CD4-positive, alpha-beta T cell treated with Interleukin-12 subunit alpha and Interleukin-12 subunit beta, for 1 hour (primary cell): ENCODE measurements around the gene CYP2S1.
"Not testable (repeated sequence)": the region's sequence is repeated elsewhere in the genome, so short reads cannot be mapped to it uniquely, and the experiment has no call there.

Source experiments
- DNase-seq: peaks from one replicate; pipeline ENCODE4 v3.0.0-alpha.2; 2020

Gene CYP2S1

DNA sequence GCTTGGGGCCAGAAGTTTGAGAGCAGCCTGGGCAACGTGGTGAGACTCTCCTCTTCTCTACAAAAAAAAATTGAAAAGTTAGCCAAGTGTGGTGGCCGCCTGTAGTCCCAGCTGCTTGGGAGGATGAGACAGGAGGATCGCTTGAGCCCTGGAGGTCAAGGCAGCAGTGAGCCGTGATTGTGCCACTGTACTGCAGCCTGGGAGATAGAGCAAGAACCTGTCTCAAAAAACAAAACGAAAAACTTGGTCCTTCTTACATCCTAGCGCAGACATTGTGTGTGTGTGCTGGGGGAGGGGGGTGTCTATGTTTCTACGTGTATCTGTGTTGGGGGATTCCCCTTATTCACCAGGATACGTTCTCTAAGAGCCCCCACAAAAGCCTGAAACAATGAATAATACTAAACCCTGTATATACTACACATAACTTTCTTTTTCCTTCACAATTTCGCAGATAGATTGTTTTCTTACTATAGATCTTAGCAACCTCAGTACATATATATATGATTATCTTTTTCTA lies 33.9 kb downstream of the CYP2S1 start:
- DNase-seq = no peak

DNA sequence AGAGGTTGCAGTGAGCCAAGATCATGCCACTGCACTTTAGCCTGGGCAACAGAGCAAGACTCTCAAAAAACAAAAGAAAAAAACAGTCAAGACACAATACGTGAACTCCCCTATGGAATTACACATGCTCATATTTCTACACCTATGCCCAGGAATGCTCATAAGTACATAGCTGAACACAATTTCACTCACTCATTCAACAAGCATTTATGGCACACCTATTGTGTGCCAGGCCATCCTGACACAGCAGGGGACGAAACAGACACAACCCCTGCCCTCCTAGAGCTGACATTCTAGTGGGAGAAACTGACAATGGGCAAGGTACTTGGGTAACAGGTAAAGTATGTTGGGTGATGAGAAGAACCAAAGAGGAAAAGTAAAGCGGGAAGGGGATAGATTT lies 35.5 kb downstream of the CYP2S1 start:
- no peak for DNase-seq

DNA sequence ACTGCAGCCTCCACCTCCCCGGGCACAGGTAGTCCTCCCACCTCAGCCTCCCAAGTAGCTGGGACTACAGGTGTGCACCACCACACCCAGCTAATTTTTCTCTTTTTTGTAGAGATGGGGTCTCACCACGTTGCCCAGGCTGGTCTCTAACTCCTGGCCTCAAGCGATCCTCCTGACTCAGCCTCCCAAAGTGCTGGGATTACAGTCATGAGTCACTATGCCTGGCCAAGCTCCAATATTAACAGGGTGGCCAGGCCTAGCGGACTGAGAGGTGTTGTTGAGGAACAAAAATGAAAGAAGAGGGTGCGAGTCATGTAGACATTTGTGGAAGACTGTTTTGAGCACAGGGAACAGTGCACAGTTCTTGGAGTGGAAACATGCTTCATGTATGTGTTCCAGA lies 36.3 kb downstream of the CYP2S1 start:
- DNase-seq = not testable (repeated sequence)

DNA sequence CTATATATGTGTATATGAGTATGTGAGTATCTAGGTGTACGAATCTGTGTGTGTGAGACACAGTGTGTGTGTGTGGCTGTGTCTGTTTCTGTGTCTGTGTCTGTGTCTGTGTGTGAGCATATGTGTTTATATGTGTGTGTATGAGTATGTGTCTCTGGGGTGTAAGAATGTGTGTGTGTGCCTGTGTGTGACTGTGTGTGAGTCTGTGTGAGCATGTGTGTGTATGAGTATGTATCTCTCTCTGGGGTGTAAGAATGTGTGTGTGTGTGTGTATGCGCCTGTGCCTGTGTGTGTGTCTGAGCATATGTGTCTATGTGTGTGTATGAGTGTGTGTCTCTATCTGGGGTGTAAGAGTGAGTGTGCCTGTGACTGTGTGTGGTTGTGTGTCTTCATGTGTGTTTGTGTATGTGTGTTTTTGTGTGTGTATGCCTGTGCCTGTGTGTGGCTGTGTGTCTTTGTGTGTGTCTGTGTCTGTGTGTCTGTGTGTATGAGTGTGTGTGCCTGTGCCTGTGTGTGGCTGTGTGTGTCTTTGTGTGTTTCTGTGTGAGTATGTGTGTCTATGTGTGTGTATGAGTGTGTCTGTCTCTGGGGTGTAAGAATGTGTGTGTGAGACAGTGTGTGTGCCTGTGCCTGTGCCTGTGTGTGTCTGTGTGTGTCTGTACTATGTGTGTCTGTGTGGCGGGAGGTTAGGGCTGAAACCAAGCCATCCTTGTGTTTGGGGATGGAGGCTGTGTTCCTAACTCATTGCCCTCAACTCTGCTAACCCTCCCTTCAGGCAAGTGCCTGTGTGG lies 37.2 kb downstream of the CYP2S1 start:
- DNase-seq = no peak

DNA sequence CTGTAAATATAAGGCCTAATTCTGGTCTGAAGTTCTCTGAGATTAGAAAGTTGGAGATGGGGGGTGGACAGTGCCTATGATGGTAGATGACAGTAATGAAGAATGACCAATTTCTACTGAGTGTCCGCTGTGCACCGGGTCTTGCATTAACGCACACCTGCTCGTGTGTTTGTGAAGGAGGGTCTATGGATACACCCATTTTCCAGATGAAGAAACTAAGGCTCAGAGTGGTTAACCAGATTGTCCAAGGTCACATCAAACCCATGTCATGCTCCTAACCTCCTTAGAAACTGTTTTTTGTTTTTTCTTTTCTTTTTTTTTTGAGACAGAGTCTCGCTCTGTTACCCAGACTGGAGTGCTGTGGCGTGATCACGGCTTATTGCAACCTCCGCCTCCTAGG lies 39.7 kb downstream of the CYP2S1 start:
- DNase-seq = no peak

DNA sequence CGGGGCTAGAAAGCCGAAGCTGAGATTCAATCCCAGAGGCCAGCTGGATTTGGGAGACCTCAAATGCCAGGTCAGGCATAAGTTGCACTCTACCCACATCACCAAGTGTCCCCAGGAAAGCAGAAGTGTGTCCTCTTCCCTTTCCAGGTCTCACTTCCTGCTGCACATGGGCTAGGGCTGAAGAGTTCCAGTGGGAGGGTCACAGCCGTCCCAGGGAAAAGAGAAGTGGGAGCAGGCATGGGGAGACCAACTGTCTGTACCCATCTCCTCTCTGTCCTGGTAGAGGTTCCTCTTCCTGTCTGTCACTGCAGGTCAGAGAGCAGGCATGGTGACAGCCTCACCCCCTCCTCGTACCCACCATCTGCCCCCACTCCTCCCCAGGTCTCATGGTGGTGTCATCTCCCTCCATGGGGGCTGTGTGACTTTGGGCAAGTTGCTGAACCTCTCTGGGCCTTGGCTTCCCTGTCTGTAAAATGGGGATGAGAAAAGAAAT lies 40.8 kb downstream of the CYP2S1 start:
- peak; percentile 9 for DNase-seq

DNA sequence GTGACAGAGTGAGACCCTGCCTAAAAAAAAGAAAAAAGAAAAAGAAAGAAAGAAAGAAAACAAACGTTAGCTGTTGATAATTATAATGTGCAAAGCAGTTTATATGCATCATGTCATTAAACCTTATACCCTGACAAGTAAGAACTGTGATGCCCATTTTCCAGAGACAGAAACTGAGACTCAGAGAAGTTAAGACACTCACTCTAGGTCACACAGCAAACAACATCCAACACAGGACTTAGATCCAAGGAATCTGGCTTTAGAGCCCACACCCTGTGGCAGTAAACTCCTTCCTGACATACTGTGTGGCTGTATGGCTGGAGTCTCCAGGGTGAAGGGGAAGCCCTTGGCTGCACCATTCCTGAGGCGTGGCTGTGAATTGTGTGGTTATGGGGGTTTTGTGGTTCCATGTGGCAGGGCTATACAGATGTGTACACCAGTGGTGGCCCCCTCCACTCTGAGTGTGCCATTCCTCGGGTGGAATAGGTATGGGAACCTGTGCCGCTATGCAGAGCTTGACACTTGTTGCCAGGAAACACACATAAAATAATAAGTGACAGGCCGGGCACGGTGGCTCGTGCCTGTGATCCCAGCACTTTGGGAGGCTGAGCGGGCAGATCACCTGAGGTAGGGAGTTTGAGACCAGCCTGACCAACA lies 41.6 kb downstream of the CYP2S1 start:
- no peak for DNase-seq

DNA sequence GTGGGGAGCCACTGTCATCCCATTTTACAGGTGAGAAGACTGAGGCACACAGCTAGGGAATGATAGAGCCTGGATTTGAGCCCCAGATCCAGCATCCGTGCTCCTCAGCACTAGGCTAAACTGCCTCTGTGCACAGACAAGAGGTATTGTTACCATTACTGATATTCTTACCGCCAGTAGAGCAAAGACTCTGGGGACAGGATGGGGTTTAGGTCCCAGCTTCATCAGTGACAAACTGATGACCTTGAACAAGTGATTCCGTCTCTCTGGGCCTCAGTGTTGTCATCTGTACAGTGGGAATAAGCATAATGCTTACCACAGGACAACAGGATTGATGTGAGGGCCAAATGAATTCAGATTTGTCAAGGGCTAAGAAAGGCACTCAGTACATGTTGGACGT lies 42.5 kb downstream of the CYP2S1 start:
- DNase-seq = no peak

DNA sequence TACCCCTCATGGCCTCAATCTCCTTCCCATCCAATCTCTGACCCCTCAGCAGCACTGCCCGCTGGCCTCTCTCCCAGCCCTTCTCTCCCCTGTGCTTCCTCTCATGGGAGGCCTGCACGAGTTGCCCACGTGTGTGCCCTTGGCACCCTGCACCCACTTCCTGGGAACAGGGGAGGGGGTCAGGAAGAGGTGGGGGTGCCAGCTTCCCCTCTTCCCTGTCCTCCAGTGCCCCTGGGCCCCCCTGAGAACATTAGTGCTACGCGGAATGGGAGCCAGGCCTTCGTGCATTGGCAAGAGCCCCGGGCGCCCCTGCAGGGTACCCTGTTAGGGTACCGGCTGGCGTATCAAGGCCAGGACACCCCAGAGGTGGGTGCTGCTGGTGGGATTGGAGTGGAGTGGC lies 45.2 kb downstream of the CYP2S1 start:
- no peak for DNase-seq

DNA sequence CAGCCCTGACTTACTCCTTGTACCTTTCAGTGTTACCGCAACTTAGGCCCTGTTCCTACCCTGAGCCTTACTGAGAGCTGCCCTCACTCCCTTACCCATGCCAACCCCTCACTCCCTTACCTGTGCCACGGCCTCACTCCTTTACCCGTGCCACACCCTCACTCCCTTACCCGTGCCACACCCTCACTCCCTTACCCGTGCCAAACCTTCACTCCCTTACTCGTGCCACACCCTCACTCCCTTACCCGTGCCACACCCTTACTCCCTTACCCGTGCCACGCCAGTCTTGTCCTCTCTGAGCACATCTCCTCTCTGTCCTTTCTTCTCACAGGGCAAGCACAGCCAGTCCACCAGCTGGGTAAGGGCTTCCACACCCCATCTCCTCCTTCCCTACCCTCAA lies 46.3 kb downstream of the CYP2S1 start:
- no peak for DNase-seq

DNA sequence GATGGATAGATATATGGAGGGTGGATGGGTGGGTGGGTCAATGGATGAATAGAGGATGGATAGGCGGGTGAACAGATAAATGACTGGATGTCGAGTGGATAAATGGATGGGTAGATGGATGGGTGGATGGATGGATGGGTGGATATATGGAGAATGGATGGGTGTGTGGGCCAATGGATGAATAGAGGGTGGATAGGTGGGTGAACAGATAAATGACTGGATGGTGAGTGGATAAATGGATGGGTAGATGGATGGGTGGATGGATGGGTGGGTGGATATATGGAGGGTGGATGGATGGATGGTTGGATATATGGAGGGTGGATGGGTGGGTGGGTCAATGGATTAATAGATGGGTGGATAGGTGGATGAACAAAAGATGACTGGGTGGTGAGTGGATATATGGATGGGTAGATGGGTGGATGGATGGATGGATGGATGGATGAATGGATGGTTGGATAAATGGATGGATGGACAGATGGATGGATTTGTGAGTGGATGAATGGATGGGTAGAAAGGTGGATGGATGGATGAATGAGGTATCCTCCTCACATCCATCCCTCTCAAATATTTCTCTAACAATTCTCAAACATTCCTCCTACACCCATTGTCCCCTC lies 47.0 kb downstream of the CYP2S1 start:
- DNase-seq = no peak

DNA sequence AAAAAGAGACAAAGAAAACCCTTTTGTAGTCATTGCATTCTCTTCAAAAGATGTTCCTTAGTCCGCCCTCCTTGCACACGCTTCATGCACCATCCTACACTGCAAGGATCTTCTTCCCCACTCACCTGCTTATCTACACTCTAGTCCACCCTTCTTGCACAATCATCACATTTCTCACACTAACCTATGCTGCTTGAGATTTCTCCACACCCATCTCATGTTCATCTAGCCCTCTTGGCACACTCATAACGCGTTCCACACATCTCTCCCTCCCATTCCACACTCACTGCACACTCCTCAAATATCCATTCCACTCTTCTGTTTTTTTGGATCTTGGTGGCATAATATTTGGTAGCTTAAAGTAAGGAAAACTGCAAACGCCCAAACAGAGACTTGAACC lies 48.8 kb downstream of the CYP2S1 start:
- DNase-seq = no peak

DNA sequence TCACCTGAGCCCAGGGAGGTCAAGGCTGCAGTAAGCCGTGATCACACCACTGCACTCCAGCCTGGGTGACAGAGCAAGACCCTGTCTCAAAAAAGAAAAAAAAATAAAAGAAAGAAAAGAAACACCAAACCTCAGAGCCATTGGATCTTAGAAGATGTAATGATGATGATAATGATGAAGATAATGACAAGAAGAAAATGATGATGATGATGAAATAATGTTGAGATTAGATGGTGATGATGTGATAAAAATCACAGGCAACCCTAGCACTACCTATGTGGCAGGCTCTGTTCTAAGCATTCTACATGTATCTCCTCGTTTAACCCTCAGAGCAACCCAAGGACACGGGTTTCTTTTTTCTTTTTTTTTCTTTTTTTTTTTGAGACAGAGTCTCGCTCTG lies 51.1 kb downstream of the CYP2S1 start:
- DNase-seq = no peak

DNA sequence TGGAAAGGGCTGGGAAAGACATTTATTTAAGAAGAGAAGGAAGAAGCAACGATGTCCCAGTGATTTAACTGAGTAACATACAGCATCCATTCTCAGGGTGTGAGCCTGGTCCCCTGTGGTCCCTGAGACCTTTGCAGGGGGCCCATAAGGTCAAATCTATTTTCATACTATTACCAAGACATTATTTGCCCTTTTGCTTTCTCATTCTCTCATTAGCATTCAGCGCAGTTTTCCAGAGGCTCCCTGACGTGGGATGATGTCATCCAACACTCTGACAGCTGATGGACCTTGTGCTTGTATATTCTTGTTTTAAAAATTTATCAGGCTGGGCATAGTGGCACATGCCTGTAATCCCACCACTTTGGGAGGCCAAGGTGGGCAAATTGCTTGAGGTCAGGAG lies 52.8 kb downstream of the CYP2S1 start:
- no peak for DNase-seq

DNA sequence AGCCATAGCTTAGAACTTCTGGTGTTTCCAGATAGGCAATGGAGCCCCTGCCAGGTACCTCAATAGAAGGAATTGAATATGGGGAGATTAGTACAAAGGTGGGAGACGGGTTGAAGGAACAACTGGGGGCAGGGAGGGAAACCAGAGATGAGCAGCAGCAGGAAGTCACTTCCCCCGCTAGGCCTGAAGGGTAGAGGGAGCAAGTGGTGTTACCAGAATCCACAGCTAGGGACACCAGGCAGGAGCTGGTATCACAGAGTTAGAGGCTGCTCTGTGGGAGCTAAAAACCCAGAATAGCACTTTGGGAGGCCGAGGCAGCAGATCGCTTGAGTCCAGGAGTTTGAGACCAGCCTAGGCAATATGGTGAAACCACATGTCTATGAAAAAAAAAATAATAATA lies 55.9 kb downstream of the CYP2S1 start:
- DNase-seq = no peak

DNA sequence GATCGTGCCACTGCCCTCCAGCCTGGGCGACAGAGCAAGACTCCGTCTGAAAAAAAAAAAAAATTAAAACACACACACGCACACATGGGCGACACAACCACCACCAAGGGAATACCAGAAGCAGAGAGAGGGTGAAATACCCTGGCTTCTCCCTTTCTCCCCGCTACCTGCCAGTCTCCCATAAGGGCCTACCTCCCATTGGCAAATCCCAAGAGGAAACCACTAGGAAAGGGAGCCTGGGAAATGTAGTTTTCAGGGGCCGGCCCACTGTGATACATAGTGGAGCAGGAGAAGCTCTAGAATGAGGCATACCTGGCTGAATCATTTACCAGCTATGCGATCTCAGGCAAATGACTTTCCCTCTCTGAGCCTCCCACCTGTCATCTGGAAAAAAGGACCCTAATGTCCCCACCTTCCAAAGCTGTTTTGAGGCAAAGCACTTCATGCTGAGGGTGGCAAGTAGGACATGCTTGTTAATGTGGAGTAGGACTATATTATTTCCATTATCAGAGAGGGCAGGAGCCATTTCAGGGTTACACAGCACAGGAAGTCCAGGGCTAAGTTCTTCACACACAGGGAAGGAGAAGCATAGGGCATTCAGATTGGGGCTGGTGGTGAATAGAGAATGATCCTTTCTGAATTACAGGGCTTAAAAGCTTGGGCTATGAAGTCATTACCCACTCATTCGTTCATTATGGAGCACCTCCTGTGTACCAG lies 56.8 kb downstream of the CYP2S1 start:
- DNase-seq = no peak

DNA sequence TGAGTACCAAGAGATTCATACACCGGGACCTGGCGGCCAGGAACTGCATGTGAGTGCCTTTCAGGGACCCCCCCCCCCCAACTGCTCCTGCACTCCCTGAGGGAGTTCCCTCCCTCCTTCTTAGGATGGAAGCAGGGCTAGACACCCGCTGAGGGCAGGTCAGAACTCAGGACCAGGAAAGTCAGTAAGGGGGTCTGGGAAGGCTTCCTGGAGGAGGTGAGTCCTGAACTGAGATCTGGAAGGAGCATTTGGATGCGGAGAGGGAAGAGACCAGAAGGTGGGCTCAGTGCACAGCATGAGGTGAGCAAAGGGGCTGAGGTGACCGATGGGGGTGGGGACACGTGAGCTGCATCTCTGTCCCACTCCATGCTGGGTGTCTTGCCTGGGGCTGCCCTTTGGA lies 60.6 kb downstream of the CYP2S1 start:
- DNase-seq = no peak

DNA sequence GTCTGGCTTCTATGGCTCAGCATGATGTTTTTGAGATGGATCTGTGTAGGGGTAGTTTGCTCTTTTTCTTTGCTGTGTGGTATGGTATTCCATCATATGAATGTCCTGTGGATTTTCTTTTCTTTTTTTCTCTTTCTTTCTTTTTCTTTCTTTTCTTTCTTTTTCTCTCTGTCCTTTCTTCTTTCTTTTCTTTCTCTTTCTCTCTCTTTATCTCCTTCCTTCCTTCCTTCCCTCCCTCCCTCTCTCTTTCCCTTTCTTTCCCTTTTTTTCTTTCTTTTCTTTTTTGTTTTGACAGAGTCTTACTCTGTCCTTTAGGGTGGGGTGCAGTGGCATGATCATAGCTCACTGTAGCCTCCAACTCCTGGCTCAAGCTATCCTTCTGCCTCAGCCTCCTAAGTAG lies 62.2 kb downstream of the CYP2S1 start:
- DNase-seq = no peak
